ENCODE measurements around the gene SEZ6L2. TPM values are rescaled to one million over a fixed set of nuclear protein-coding genes. Genes with fewer than 3 reads are reported as not detected.

SEZ6L2 gene
- total and polyA plus RNA-seq, 2 of the 8 experiments (the other 6 are each of a cell fraction or from before 2014, with no cell fraction given), result 43.5 to 47.7 TPM

DNA sequence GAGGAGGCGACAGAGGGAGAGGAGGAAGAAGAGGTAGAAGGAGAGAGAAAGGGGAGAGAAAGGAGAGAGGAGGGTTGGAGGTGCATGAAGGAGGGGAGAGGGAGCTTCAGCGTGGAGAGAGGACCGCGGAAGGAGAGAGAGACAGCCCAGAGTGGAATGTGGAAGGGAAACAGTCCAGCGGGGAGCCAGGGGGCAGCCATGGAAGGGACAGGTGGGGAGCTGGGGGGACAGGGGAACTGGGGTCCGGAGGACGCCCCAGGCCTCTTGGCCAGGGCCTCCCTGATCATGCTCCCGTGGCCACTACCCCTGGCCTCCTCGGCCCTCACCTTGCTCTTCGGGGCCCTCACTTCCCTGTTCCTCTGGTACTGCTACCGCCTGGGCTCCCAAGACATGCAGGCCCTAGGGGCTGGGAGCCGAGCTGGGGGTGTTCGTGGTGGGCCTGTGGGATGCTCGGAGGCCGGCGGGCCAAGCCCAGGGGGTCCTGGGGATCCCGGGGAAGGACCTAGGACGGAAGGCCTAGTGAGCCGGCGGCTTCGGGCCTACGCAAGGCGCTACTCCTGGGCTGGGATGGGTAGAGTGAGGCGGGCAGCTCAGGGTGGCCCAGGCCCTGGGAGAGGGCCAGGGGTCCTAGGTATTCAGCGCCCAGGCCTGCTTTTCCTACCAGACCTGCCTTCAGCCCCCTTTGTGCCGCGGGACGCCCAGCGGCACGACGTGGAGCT, 1.7 kb upstream of the SEZ6L2 start:
- H3K4me2 ChIP-seq (ENCODE audit: insufficient read depth in 1 of 2, low read depth in 2 of 2, low read length in 2 of 2), result peak overlapping the region; percentile 87 to 99
- H4K91ac ChIP-seq (replicated peaks; ENCODE audit: insufficient read length, low read length), result peak overlapping the region; percentile 65
- peak overlapping the region; percentile 2 for H4K5ac ChIP-seq (ENCODE audit: insufficient read length, low read depth, low read length)
- H3K36me3 ChIP-seq (ENCODE audit: control insufficient read depth in 2 of 4, insufficient read depth in 4 of 4, low read length in 3 of 4), result peaks cover 0 to 4% (median 0%) of the 10 kb centered on the region in 4 experiments; a peak in 2 of 8 replicates
- peaks cover 0 to 14% (median 3%) of the 10 kb centered on the region in 4 experiments; a peak in 6 of 7 replicates for H3K4me1 ChIP-seq (replicated peaks in 1 of 4; ENCODE audit: control insufficient read depth in 3 of 4, insufficient read depth in 4 of 4, low read length in 3 of 4)
- peak in 1 of 2 experiments; percentile 58 for DNase-seq (ENCODE audit: low read depth in 1 of 2, low spot score in 2 of 2)
- no peak for FAIRE-seq
- H3K23ac ChIP-seq (ENCODE audit: insufficient read length), result no peak overlapping the region
- peaks cover 24% of the 10 kb centered on the region for H3K23me2 ChIP-seq (ENCODE audit: low read depth, low read length)
- H3K9ac ChIP-seq (replicated peaks in 1 of 4; ENCODE audit: extremely low read depth in 1 of 4, low read depth in 3 of 4, low read length in 3 of 4), result peak overlapping the region in 3 of 4 experiments; percentile 29 to 42 (median 39); a peak in 4 of 7 replicates
- H3K27me3 ChIP-seq (replicated peaks in 1 of 4; ENCODE audit: control insufficient read depth in 3 of 4, extremely low read depth in 1 of 4, insufficient read depth in 3 of 4, low read length in 3 of 4), result no peaks in the 10 kb centered on the region
- H2AFZ ChIP-seq (ENCODE audit: low read length), result peak overlapping the region; percentile 23; the same call in 1 of the 2 replicates
- H4K8ac ChIP-seq (ENCODE audit: extremely low read depth, insufficient read depth, low read length), result no peak overlapping the region
- peak overlapping the region; percentile 67; the same call in 1 of the 2 replicates for H3K27ac ChIP-seq (ENCODE audit: low read depth, low read length)
- peaks cover 0 to 3% of the 10 kb centered on the region in 2 experiments for H4K20me1 ChIP-seq (replicated peaks in 1 of 2; ENCODE audit: control insufficient read depth in 1 of 2, insufficient read depth in 2 of 2, low read length in 2 of 2)
- peak overlapping the region; percentile 75; the same call in 1 of the 2 replicates for H2BK5ac ChIP-seq (ENCODE audit: low read depth, low read length)
- H3K4me3 ChIP-seq (ENCODE audit: extremely low read depth in 1 of 4, insufficient read depth in 2 of 4, low read depth in 3 of 4, low read length in 4 of 4), result peak overlapping the region; percentile 59 to 99 (median 90)
- no peak overlapping the region for H3K14ac ChIP-seq (ENCODE audit: insufficient read length)
- no peaks in the 10 kb centered on the region for H3K9me3 ChIP-seq (ENCODE audit: insufficient read depth in 2 of 2, low read depth in 1 of 2, low read length in 1 of 2)
- 39% methylated on average over 28 of the region's 31 CpGs; no CpG with 5 or more reads in 1 of the 2 experiments for WGBS, 2 experiments (ENCODE audit: extremely low coverage in 1 of 2, insufficient coverage in 1 of 2, insufficient read length in 1 of 2, insufficient replicate concordance in 2 of 2, low coverage in 1 of 2, low lambda C conversion rate in 2 of 2, missing lambda C conversion rate in 1 of 2)
- H2BK120ac ChIP-seq (replicated peaks; ENCODE audit: low read depth, low read length), result no peak overlapping the region
- 0 out of 2 replicates have a peak, but pooled peaks cover 2% of the 10 kb centered on the region for H3K79me1 ChIP-seq (ENCODE audit: low read depth, low read length)
- ChIA-PET POLR2A (ENCODE audit: partially characterized antibody) (interaction anchor here (0.7 to 5.7 kb wide), 19 partner anchors 9 to 211 kb away, joined by 3 to 52 read pairs (median 4); partner anchors contain the start of genes CDIPT, KCTD13 and PRRT2), CTCF (ENCODE audit: partially characterized antibody) (interaction anchor here (0.6 to 2.8 kb wide), 15 partner anchors 10 to 202 kb away, joined by 3 to 14 read pairs (median 4); partner anchors contain the start of genes CDIPT and TAOK2)
- H3K79me2 ChIP-seq (ENCODE audit: control insufficient read depth in 1 of 2, insufficient read depth in 2 of 2, low read length in 2 of 2), result no peaks in the 10 kb centered on the region
- peak overlapping the region; percentile 29 for H3K4ac ChIP-seq (replicated peaks; ENCODE audit: insufficient read length, low read depth, low read length)
- H2BK12ac ChIP-seq (ENCODE audit: low read depth, low read length), result 0 out of 2 replicates have a peak overlapping the region, but pooled peaks have one; percentile 68
- H3K56ac ChIP-seq (replicated peaks; ENCODE audit: insufficient read length, low read depth, low read length), result no peak overlapping the region
- H3K18ac ChIP-seq (ENCODE audit: extremely low read depth, low read length), result peak overlapping the region; percentile 83; the same call in 1 of the 2 replicates
- no peak overlapping the region for H2AK5ac ChIP-seq (ENCODE audit: low read depth, low read length)
- H2BK20ac ChIP-seq (ENCODE audit: low read length), result no peak overlapping the region
- H2BK15ac ChIP-seq (ENCODE audit: low read length), result no peak overlapping the region
- TF ChIP-seq CREB1 (IDR thresholded peaks at IDR 0.05) (no peak), POLR2AphosphoS5 (IDR thresholded peaks at IDR 0.05; ENCODE audit: low read depth, low read length) (no peak), RXRA (IDR thresholded peaks at IDR 0.05; ENCODE audit: insufficient read depth, low read depth, low read length) (no peak), JUND (IDR thresholded peaks at IDR 0.05; ENCODE audit: low read length) (no peak), ASH2L (IDR thresholded peaks at IDR 0.05; ENCODE audit: low read length) (no peak), SIX5 (IDR thresholded peaks at IDR 0.05; ENCODE audit: low read depth, low read length) (no peak), POLR2A (IDR thresholded peaks at IDR 0.05; ENCODE audit: control extremely low read depth in 1 of 2, low read depth in 2 of 2, low read length in 2 of 2) (no peak), CHD2 (IDR thresholded peaks at IDR 0.05; ENCODE audit: low read length) (no peak)
- TF ChIP-seq, protein P1, sequence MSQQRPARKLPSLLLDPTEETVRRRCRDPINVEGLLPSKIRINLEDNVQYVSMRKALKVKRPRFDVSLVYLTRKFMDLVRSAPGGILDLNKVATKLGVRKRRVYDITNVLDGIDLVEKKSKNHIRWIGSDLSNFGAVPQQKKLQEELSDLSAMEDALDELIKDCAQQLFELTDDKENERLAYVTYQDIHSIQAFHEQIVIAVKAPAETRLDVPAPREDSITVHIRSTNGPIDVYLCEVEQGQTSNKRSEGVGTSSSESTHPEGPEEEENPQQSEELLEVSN (IDR thresholded peaks at IDR 0.05), result no peak
